Trophoblast cell (in vitro differentiated cells and primary cell): Measurements from ENCODE around the gene RIPOR2.

ENCODE experiments used
- DNase-seq, 2 donors: peaks; one replicate each; pipeline ENCODE4 v3.0.0-alpha.2; 2016
- H2AFZ ChIP-seq: 2 replicates; pipeline ENCODE4 v1.6.1; 2013; ENCODE audit warnings: low read length, moderate library complexity, mild to moderate bottlenecking; ENCODE audit not compliant: insufficient read depth, poor library complexity
- H2AK5ac ChIP-seq: 2 replicates; pipeline ENCODE4 v1.6.1; 2013; ENCODE audit warnings: mild to moderate bottlenecking, low read length
- H2BK120ac ChIP-seq: 2 replicates; pipeline ENCODE4 v1.6.1; 2013; ENCODE audit warnings: low read length, mild to moderate bottlenecking, moderate library complexity; ENCODE audit not compliant: insufficient read depth, poor library complexity
- H2BK12ac ChIP-seq: 2 replicates; pipeline ENCODE4 v1.6.1; 2013; ENCODE audit warnings: mild to moderate bottlenecking, low read length, moderate library complexity
- H2BK5ac ChIP-seq: 2 replicates; pipeline ENCODE4 v1.6.1; 2013; ENCODE audit warnings: low read length, low read depth, moderate library complexity, mild to moderate bottlenecking; ENCODE audit not compliant: poor library complexity
- H3K14ac ChIP-seq: 2 replicates; pipeline ENCODE4 v1.6.1; 2013; ENCODE audit warnings: mild to moderate bottlenecking, low read length
- H3K18ac ChIP-seq: 2 replicates; pipeline ENCODE4 v1.6.1; 2013; ENCODE audit warnings: mild to moderate bottlenecking, low read length
- H3K23ac ChIP-seq: 2 replicates; pipeline ENCODE4 v1.6.1; 2013; ENCODE audit warnings: low read length
- H3K27ac ChIP-seq: 2 replicates; pipeline ENCODE4 v1.5.1; 2013; ENCODE audit warnings: low read depth, mild to moderate bottlenecking, inconsistent platforms, low read length, moderate library complexity
- H3K27me3 ChIP-seq: 2 replicates; pipeline ENCODE4 v1.6.1; 2013; ENCODE audit warnings: inconsistent platforms, mild to moderate bottlenecking, low read length, moderate library complexity; ENCODE audit not compliant: insufficient read depth
- H3K36me3 ChIP-seq, 2 experiments: 1 replicate in 1 of 2; 2 replicates in 1 of 2; pipeline ENCODE4 v1.6.1; 2013; ENCODE audit warnings: low read length in 2 of 2, mild to moderate bottlenecking in 2 of 2, moderate library complexity in 1 of 2; ENCODE audit not compliant: insufficient read depth in 2 of 2, control insufficient read depth in 1 of 2
- H3K4ac ChIP-seq: 2 replicates; pipeline ENCODE4 v1.6.1; 2013; ENCODE audit warnings: low read depth, mild to moderate bottlenecking, low read length, moderate library complexity
- H3K4me1 ChIP-seq, 2 experiments: 1 replicate in 1 of 2; 2 replicates in 1 of 2; pipeline ENCODE4 v1.6.1; 2013; ENCODE audit warnings: low read length in 2 of 2, mild to moderate bottlenecking in 2 of 2, moderate library complexity in 1 of 2; ENCODE audit not compliant: insufficient read depth in 2 of 2, control insufficient read depth in 1 of 2
- H3K4me2 ChIP-seq: 2 replicates; pipeline ENCODE4 v1.6.1; 2013; ENCODE audit warnings: inconsistent platforms, mild to moderate bottlenecking, low read length, moderate library complexity
- H3K4me3 ChIP-seq: 2 replicates; pipeline ENCODE4 v1.5.1; 2013; ENCODE audit warnings: mild to moderate bottlenecking, low read depth, low read length, inconsistent platforms
- H3K79me1 ChIP-seq: one replicate; pipeline ENCODE4 v1.6.1; 2013; ENCODE audit warnings: low read length
- H3K79me2 ChIP-seq: 2 replicates; pipeline ENCODE4 v1.6.1; 2013; ENCODE audit warnings: low read length, mild to moderate bottlenecking; ENCODE audit not compliant: control insufficient read depth, insufficient read depth, poor library complexity
- H3K9ac ChIP-seq: 2 replicates; pipeline ENCODE4 v1.6.1; 2013; ENCODE audit warnings: mild to moderate bottlenecking, low read length
- H3K9me3 ChIP-seq: 2 replicates; pipeline ENCODE4 v1.6.1; 2013; ENCODE audit warnings: low read depth, mild to moderate bottlenecking, control low read depth, inconsistent platforms, low read length; ENCODE audit not compliant: insufficient read depth
- H4K12ac ChIP-seq: 2 replicates; pipeline ENCODE4 v1.6.1; 2013; ENCODE audit warnings: low read depth, mild to moderate bottlenecking, low read length, moderate library complexity
- H4K8ac ChIP-seq: 2 replicates; pipeline ENCODE4 v1.6.1; 2013; ENCODE audit warnings: low read depth, mild to moderate bottlenecking, low read length, moderate library complexity
- H4K91ac ChIP-seq: one replicate; pipeline ENCODE4 v1.6.1; 2013; ENCODE audit warnings: low read depth, mild to moderate bottlenecking, low read length, moderate library complexity
- WGBS: extraction: QIAGEN DNeasy Blood & Tissue Kit; methylation state at CpG from one replicate; pipeline ENCODE4 v1.1.7; 2013; ENCODE audit warnings: missing lambda C conversion rate; ENCODE audit not compliant: insufficient read length, insufficient coverage; ENCODE audit errors: extremely low coverage; 5-methylcytosine and 5-hydroxymethylcytosine counted together

RIPOR2 gene

DNA sequence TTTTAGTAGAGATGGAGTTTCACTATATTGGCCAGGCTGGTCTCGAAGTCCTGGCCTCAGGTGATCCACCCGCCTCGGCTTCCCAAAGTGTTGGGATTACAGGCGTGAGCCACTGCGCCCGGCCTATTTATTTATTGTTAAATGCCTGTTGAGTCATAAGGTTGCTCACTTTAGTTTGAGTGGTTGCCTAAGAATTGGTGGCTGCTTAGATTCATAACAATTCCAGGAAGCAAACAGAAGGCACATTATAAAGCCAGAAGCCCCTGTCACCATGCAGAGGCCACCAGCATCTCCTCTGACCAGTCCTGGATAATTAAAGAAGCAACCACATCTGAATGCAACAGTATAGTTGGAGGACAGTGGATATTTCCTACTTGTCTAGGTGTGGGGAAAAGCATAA, 113.1 kb downstream of the RIPOR2 start:
- Histone ChIP-seq H3K27me3 (no peaks in the 10 kb centered on the region), H3K4me2 (no peak overlapping the region), H4K8ac (no peak overlapping the region), H3K18ac (no peak overlapping the region), H3K4me1 (no peaks in the 10 kb centered on the region), H3K4ac (no peak overlapping the region), H3K9ac (no peak overlapping the region), H3K14ac (no peak overlapping the region), H4K12ac (no peak overlapping the region), H4K91ac (no peak overlapping the region), H2AFZ (no peak overlapping the region), H3K79me2 (no peaks in the 10 kb centered on the region), H3K27ac (no peak overlapping the region), H3K4me3 (no peak overlapping the region), H3K36me3 (peaks cover 2 to 5% of the 10 kb centered on the region in 2 experiments), H3K79me1 (no peaks in the 10 kb centered on the region), H2BK120ac (no peak overlapping the region), H2BK5ac (no peak overlapping the region), H2BK12ac (no peak overlapping the region), H3K23ac (no peak overlapping the region), H3K9me3 (no peaks in the 10 kb centered on the region), H2AK5ac (no peak overlapping the region)
- WGBS: no CpG with 5 or more reads among the region's 6 CpGs
- DNase-seq: no peak

DNA sequence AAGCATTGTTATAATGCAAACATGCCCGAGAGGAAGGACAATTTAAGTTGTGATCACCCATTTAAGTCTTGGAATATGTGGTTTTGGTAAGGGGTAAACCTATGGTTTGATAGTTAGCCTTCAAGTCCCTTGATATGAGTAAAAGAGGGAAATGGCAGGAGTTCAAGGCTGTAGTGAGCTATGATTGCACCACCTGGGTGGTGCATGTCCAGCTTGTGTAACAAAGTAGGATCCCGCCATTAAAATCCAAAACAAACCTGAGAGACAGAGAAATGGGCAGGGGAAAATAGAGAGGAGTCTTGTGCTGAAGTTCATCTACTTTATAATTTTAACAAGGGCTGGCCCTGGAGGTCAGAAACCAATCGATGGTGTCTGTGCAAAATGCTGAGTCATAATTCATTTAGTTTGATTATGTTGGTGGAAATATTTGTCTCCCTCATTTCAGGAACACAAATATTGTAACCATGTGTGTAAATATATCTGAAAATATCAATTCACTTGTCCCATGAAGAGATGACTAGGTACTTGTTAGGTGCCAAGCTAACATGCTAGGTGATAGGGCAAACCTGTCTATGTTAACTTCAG, 113.8 kb downstream of the RIPOR2 start:
- Histone ChIP-seq H3K9me3 (no peaks in the 10 kb centered on the region), H3K4me1 (no peaks in the 10 kb centered on the region), H3K9ac (no peak overlapping the region), H2BK5ac (no peak overlapping the region), H3K27me3 (no peaks in the 10 kb centered on the region), H3K79me1 (no peaks in the 10 kb centered on the region), H4K91ac (no peak overlapping the region), H2AK5ac (no peak overlapping the region), H2BK12ac (no peak overlapping the region), H2AFZ (no peak overlapping the region), H3K23ac (no peak overlapping the region), H3K79me2 (no peaks in the 10 kb centered on the region), H3K4me2 (no peak overlapping the region), H3K18ac (no peak overlapping the region), H3K14ac (no peak overlapping the region), H4K12ac (no peak overlapping the region), H3K4me3 (no peak overlapping the region), H4K8ac (no peak overlapping the region), H2BK120ac (no peak overlapping the region), H3K36me3 (peaks cover 0 to 2% of the 10 kb centered on the region in 2 experiments), H3K27ac (no peak overlapping the region), H3K4ac (no peak overlapping the region)
- no peak for DNase-seq
- WGBS: no CpG with 5 or more reads among the region's 3 CpGs

DNA sequence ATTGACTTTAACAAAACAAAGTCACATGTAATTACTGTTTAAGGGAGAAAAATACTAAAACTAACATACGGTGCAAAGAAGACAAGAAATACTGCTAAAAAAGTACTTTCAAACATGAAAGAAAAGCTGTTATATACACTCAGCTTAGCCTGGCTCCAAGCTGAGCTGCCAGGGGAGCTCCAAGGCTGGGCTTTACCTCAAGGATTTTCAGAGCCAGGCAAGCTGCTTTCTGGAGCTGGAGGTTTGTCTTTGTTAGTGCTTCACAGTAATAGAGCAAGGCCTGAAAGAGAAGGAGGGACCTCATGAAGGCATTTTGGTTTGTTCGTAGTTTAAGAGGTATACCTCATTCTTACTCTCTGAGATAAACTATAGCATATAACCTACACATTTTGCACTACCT, 117.4 kb downstream of the RIPOR2 start:
- H2AFZ ChIP-seq: no peak overlapping the region
- DNase-seq: no peak
- no peaks in the 10 kb centered on the region for H3K9me3 ChIP-seq
- H2AK5ac ChIP-seq: no peak overlapping the region
- no peak overlapping the region for H3K23ac ChIP-seq
- H4K8ac ChIP-seq: no peak overlapping the region
- no peak overlapping the region for H3K4ac ChIP-seq
- H3K4me1 ChIP-seq: no peaks in the 10 kb centered on the region
- H3K14ac ChIP-seq: no peak overlapping the region
- no peak overlapping the region for H4K12ac ChIP-seq
- no peak overlapping the region for H3K18ac ChIP-seq
- H2BK120ac ChIP-seq: no peak overlapping the region
- no CpG with 5 or more reads among the region's 2 CpGs for WGBS
- H3K79me1 ChIP-seq: no peaks in the 10 kb centered on the region
- H3K4me3 ChIP-seq: no peak overlapping the region
- H3K9ac ChIP-seq: no peak overlapping the region
- H3K36me3 ChIP-seq: no peaks in the 10 kb centered on the region
- H3K79me2 ChIP-seq: no peaks in the 10 kb centered on the region
- no peaks in the 10 kb centered on the region for H3K27me3 ChIP-seq
- no peak overlapping the region for H2BK5ac ChIP-seq
- H2BK12ac ChIP-seq: no peak overlapping the region
- no peak overlapping the region for H3K4me2 ChIP-seq
- no peak overlapping the region for H4K91ac ChIP-seq
- no peak overlapping the region for H3K27ac ChIP-seq

DNA sequence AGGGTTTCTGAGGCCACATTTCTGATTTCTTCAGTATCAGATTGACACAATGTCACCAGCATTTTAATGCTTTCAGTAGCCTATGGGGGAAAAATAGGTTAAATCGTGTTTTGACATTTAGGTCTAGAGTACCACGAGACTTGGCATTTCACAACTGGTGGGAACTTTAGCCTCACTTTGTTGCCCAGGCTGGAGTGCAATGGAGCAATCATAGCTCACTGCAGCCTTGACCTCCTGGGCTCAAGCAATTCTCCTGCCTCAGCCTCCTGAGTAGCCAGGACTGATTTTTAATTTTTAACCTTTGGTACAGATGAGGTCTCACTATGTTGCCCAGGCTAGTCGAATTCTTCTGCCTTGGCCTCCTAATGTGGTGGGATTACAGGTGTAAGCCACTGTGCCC, 126.0 kb downstream of the RIPOR2 start:
- H2AK5ac ChIP-seq: no peak overlapping the region
- H3K14ac ChIP-seq: no peak overlapping the region
- H3K79me1 ChIP-seq: no peaks in the 10 kb centered on the region
- H3K27ac ChIP-seq: no peak overlapping the region
- no peaks in the 10 kb centered on the region for H3K9me3 ChIP-seq
- H3K4me3 ChIP-seq: no peak overlapping the region
- WGBS: no CpG with 5 or more reads among the region's 3 CpGs
- H3K4me2 ChIP-seq: no peak overlapping the region
- peaks cover 7 to 8% of the 10 kb centered on the region in 2 experiments for H3K36me3 ChIP-seq
- H2BK12ac ChIP-seq: no peak overlapping the region
- H2BK120ac ChIP-seq: no peak overlapping the region
- H3K18ac ChIP-seq: no peak overlapping the region
- H3K23ac ChIP-seq: no peak overlapping the region
- H4K12ac ChIP-seq: no peak overlapping the region
- no peak overlapping the region for H4K8ac ChIP-seq
- no peak overlapping the region for H2AFZ ChIP-seq
- no peak overlapping the region for H3K9ac ChIP-seq
- H4K91ac ChIP-seq: no peak overlapping the region
- H3K27me3 ChIP-seq: no peaks in the 10 kb centered on the region
- no peak overlapping the region for H2BK5ac ChIP-seq
- no peaks in the 10 kb centered on the region for H3K79me2 ChIP-seq
- H3K4ac ChIP-seq: no peak overlapping the region
- H3K4me1 ChIP-seq: no peaks in the 10 kb centered on the region
- DNase-seq: no peak
